ENCODE results near the gene STARD9. TPM values are rescaled to one million over a fixed set of nuclear protein-coding genes. Genes with fewer than 3 reads are reported as not detected.

The STARD9 gene
- total RNA-seq, 6 experiments from 2014 or later = 1.9 to 2.8 (median 2.3) TPM

DNA sequence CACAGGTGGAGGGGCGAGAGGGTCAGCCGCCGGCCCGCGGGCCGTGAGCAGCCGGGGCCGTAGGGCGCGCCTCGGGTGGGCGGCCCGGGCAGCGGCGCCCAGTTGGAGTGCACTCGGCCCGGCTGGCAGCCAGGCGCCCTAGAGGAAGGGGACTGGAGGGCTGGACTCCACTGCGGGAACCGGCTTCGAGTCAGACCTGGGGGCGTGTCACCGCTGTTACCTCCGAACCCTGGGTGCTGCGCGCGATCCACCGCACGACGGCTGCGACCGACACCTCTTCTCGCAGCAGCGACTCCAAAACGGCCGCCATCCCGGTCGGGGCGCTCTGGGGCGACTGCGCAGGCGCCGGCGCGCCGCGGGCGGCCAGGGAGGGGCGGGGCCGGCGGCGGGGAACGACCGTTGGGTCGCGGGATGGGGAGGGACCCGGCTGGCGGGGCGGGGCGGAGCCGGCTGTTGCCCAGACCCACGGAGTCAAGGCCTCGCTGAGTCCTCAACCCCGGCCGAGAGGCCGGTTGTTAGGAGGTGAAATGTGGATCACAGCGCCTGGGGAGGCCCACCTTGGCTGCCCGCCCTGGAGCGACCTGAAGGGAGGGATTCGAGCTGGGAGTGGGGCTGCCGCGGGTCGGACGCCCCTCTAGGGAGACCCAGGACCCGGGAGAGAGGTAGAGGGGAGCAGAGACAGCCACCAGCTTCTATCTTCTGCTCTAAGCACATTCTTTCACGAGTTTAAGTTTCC lies 161.6 kb downstream of the STARD9 start, which contains the start of gene CDAN1:
Gene CDAN1, minus strand, starts transcription at position 336 of the 736 bp plus-strand sequence. Its CDS starts 26 bp downstream, at position 310.
- DNase-seq = peak; percentile 76
- TF ChIP-seq, protein P1, sequence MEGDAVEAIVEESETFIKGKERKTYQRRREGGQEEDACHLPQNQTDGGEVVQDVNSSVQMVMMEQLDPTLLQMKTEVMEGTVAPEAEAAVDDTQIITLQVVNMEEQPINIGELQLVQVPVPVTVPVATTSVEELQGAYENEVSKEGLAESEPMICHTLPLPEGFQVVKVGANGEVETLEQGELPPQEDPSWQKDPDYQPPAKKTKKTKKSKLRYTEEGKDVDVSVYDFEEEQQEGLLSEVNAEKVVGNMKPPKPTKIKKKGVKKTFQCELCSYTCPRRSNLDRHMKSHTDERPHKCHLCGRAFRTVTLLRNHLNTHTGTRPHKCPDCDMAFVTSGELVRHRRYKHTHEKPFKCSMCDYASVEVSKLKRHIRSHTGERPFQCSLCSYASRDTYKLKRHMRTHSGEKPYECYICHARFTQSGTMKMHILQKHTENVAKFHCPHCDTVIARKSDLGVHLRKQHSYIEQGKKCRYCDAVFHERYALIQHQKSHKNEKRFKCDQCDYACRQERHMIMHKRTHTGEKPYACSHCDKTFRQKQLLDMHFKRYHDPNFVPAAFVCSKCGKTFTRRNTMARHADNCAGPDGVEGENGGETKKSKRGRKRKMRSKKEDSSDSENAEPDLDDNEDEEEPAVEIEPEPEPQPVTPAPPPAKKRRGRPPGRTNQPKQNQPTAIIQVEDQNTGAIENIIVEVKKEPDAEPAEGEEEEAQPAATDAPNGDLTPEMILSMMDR (IDR thresholded peaks at IDR 0.05) = no peak
- H3K4me1 Mint-ChIP-seq (ENCODE audit: low read depth) = peaks cover 29% of the 10 kb centered on the region
- H3K9me3 Mint-ChIP-seq = no peaks in the 10 kb centered on the region
- H3K36me3 Mint-ChIP-seq (ENCODE audit: low read depth) = peaks cover 12% of the 10 kb centered on the region; the same call in 1 of the 2 replicates
- peak within 1 kb of the TSS; percentile 93 for H3K4me3 Mint-ChIP-seq
- no peaks in the 10 kb centered on the region for H3K27me3 Mint-ChIP-seq (ENCODE audit: insufficient read depth)
- peak within 1 kb of the TSS; percentile 80 for H3K27ac Mint-ChIP-seq

DNA sequence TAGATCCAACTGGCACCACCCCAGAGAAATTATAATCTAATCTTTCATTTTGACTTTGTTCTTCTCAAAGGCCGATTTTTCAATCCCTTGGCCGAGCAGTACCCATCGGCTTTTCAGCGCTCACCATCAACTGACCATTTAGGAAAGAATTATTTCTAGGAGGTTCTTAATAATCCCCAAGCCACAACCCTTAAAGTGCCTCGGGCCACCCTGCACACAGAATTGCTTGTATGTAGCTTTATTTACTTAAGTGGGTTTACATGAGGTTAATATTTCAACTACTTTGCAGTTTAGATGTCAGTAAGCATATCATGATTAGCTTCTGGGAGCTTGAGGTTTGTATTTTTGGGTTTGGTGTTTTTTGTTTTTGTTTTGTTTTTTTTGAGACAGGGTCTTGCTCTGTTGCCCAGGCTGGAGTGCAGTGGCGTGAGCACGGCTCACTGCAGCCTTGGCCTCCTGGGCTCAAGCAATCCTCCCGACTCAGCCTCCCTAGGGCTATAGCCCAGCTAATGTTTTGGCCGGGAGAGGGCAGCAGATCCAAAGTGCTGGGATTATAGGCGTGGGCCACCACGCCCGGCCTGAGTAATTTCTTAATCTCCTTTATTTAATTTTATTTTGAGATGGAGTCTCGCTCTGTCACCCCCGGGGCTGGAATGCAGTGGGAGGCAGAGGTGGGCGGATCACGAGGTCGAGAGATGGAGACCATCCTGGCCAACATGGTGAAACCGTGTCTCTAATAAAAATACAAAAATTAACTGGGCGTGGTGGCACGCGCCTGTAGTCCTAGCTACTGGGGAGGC lies 162.3 kb downstream of the STARD9 start:
- no peaks in the 10 kb centered on the region for H3K9me3 Mint-ChIP-seq
- TF ChIP-seq, protein P1 (IDR thresholded peaks at IDR 0.05) = peak; percentile 56
- H3K27me3 Mint-ChIP-seq (ENCODE audit: insufficient read depth) = no peaks in the 10 kb centered on the region
- peaks cover 31% of the 10 kb centered on the region for H3K4me1 Mint-ChIP-seq (ENCODE audit: low read depth)
- peaks cover 10% of the 10 kb centered on the region; the same call in 1 of the 2 replicates for H3K36me3 Mint-ChIP-seq (ENCODE audit: low read depth)
- peak overlapping the region; percentile 85 for H3K4me3 Mint-ChIP-seq
- DNase-seq = no peak
- H3K27ac Mint-ChIP-seq = peak overlapping the region; percentile 80

DNA sequence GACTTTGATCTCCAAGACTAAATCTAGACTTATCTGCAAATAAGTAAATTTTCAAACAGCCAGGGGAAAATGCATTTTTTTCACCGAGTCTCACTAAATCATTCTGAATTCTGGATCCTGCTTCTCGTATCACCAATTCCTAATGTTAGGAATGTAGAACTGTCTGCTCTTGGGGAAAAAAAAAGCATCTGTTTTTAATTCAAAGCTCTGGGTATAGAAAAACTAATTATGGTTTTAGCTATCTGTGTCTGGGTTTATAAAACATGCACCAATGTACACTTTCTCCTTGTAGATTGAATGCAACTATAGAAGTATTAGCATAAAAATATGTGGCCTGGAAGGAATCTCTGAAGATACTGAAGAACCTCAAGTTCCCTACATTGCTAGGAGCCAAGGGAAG lies 166.3 kb downstream of the STARD9 start:
- peaks cover 5% of the 10 kb centered on the region; the same call in 1 of the 2 replicates for H3K36me3 Mint-ChIP-seq (ENCODE audit: low read depth)
- H3K4me1 Mint-ChIP-seq (ENCODE audit: low read depth) = peaks cover 14% of the 10 kb centered on the region
- H3K27ac Mint-ChIP-seq = no peak overlapping the region
- H3K27me3 Mint-ChIP-seq (ENCODE audit: insufficient read depth) = no peaks in the 10 kb centered on the region
- no peak overlapping the region for H3K4me3 Mint-ChIP-seq
- DNase-seq = no peak
- H3K9me3 Mint-ChIP-seq = no peaks in the 10 kb centered on the region
- TF ChIP-seq, protein P1 (IDR thresholded peaks at IDR 0.05) = no peak

DNA sequence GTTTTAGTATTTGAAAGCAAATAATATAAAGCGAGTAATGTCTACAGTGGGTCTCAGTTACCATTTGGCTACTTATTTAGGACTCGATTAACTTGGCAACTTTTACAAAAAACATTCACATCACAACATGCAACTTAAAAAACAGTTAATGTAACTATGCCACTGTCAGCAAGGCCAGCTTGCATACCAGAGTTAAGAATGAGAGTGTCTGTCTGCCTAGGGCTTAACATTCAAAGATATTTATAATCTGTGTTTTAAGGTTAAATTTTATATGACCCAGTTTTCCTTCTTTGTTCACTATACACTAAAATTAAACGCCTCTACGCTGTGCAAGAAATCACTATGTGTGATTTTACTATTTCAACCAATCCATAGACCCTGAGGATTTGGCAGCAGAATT lies 166.7 kb downstream of the STARD9 start:
- Mint-ChIP-seq H3K27ac (no peak overlapping the region), H3K27me3 (ENCODE audit: insufficient read depth) (no peaks in the 10 kb centered on the region), H3K4me3 (no peak overlapping the region), H3K36me3 (ENCODE audit: low read depth) (peaks cover 5% of the 10 kb centered on the region; the same call in 1 of the 2 replicates), H3K4me1 (ENCODE audit: low read depth) (peaks cover 14% of the 10 kb centered on the region), H3K9me3 (no peaks in the 10 kb centered on the region)
- DNase-seq = no peak
- TF ChIP-seq, protein P1 (IDR thresholded peaks at IDR 0.05) = no peak

DNA sequence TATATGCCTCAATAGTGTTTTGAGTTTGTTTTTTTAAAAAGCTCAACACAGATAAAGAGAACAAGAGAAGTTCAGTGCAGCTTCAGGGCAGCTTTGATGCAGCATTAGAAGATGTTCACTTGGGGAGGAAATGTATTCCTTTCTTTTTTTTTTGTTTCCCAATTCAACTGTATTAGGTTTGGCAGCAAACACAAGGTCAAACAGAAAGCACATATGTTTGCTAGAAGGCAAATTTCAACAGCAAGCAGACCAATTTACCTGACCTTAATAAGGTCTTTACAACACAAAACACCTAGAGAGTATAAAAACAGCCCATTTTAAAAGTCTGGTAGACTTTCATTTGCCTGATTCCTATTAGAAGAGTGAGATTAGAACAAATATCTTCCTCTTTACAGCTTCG lies 168.8 kb downstream of the STARD9 start:
- Mint-ChIP-seq H3K27me3 (ENCODE audit: insufficient read depth) (no peaks in the 10 kb centered on the region), H3K4me3 (no peak overlapping the region), H3K9me3 (no peaks in the 10 kb centered on the region), H3K36me3 (ENCODE audit: low read depth) (peaks cover 5% of the 10 kb centered on the region; the same call in 1 of the 2 replicates), H3K4me1 (ENCODE audit: low read depth) (peaks cover 6% of the 10 kb centered on the region; the same call in 1 of the 2 replicates), H3K27ac (no peak overlapping the region)
- no peak for DNase-seq
- TF ChIP-seq, protein P1 (IDR thresholded peaks at IDR 0.05) = no peak
